PC-3 (cell line): ENCODE data around the gene CRYGS.

Source experiments
- EZH2 ChIP-seq: fragments of 300-600 bp; sonication (generic); IDR thresholded peaks from one replicate; pipeline ENCODE4 v1.6.1; 2017; ENCODE audit warnings: antibody characterized with exemption, mild to moderate bottlenecking, low read length; ENCODE audit not compliant: unreplicated experiment
- EZH2phosphoT487 ChIP-seq: fragments of 300-600 bp; sonication (generic); IDR thresholded peaks from 2 replicates; pipeline ENCODE4 v1.6.1; 2018; ENCODE audit warnings: mild to moderate bottlenecking, antibody characterized with exemption, low read length, borderline replicate concordance
- TF ChIP-seq, protein P1 (sequence below): fragments of 300-600 bp; sonication (generic); conservative IDR thresholded peaks from 2 replicates; pipeline ENCODE4 v1.5.1; 2017; ENCODE audit warnings: antibody characterized with exemption, low read depth, mild to moderate bottlenecking, low read length

DNA sequence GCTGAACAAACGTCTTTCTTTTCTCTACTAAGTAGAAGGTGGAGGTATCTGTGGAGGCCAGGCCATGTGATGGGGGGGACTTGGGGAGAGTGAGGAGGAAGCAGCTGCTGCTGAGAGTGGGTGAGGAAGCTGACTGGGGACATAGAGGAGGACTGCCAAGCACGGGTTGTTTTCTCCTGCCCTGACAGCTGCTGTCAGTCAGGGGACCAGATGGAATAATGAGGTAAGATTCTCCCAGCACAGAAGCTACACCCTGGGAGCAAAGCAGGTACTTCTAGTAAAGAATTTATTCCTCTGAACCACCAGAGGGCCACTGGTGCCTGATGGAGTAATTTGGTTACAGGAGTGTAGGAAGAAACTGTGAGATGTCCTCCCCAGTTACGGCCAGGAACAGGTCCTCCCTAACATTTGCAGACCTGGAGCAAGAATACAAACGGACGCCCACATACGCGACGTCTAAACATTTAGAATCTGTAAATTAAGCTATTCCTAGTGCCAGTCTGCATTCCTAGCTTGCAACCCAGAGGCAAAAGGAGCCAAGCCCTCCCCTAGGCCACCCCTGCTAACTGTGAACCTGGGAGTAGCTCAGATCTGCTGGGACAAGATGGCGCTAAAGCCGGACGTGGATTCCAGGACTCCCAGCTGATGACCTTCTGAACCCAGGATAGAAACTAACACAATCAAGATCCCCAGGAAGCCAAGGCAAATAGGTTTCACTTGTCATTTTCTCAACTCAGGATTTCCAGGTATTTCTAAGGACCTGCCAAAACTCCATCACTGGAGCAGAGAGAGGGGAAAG lies 14.8 kb downstream of the CRYGS start:
- TF ChIP-seq, protein P1, sequence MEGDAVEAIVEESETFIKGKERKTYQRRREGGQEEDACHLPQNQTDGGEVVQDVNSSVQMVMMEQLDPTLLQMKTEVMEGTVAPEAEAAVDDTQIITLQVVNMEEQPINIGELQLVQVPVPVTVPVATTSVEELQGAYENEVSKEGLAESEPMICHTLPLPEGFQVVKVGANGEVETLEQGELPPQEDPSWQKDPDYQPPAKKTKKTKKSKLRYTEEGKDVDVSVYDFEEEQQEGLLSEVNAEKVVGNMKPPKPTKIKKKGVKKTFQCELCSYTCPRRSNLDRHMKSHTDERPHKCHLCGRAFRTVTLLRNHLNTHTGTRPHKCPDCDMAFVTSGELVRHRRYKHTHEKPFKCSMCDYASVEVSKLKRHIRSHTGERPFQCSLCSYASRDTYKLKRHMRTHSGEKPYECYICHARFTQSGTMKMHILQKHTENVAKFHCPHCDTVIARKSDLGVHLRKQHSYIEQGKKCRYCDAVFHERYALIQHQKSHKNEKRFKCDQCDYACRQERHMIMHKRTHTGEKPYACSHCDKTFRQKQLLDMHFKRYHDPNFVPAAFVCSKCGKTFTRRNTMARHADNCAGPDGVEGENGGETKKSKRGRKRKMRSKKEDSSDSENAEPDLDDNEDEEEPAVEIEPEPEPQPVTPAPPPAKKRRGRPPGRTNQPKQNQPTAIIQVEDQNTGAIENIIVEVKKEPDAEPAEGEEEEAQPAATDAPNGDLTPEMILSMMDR, result peak; percentile 14; the same call in 1 of the 2 replicates
- no peak for TF ChIP-seq EZH2
- TF ChIP-seq EZH2phosphoT487, result no peak
